DOHH2 (cell line): Measurements from ENCODE around the gene KPNA6.
"Not testable (repeated sequence)": the region's sequence is repeated elsewhere in the genome, so short reads cannot be mapped to it uniquely, and the experiment has no call there.

ENCODE experiments used
- H3F3A ChIP-seq: fragments of 200-600 bp; sonication (generic), shearing (Covaris generic); 2 replicates; pipeline ENCODE4 v1.6.0; 2016; ENCODE audit warnings: antibody characterized with exemption, mild to moderate bottlenecking; ENCODE audit not compliant: control insufficient read depth, insufficient read depth
- H3K27ac ChIP-seq: fragments of 200-600 bp; sonication (generic); 2 replicates; pipeline ENCODE4 v1.5.1; 2014; ENCODE audit warnings: low read depth, mild to moderate bottlenecking, low read length, moderate library complexity
- H3K27me3 ChIP-seq: fragments of 200-600 bp; sonication (generic); 2 replicates; pipeline ENCODE4 v1.6.1; 2014; ENCODE audit warnings: mild to moderate bottlenecking, low read length, mixed read lengths; ENCODE audit not compliant: control insufficient read depth
- H3K36me3 ChIP-seq: fragments of 200-600 bp; sonication (generic); 2 replicates; pipeline ENCODE4 v1.6.1; 2014; ENCODE audit warnings: mild to moderate bottlenecking, low read length, moderate library complexity, mixed read lengths; ENCODE audit not compliant: control insufficient read depth
- H3K4me1 ChIP-seq: fragments of 200-600 bp; sonication (generic); 2 replicates; pipeline ENCODE4 v1.6.1; 2014; ENCODE audit warnings: mild to moderate bottlenecking, low read length, mixed read lengths; ENCODE audit not compliant: control insufficient read depth
- H3K4me2 ChIP-seq: fragments of 200-600 bp; sonication (generic); 2 replicates; pipeline ENCODE4 v1.6.0; 2014; ENCODE audit warnings: mild to moderate bottlenecking, low read length, moderate library complexity
- H3K4me3 ChIP-seq: fragments of 200-600 bp; sonication (generic); 2 replicates; pipeline ENCODE4 v1.5.1; 2014; ENCODE audit warnings: mild to moderate bottlenecking, low read length, mixed read lengths
- H3K79me2 ChIP-seq: fragments of 200-600 bp; sonication (generic); 2 replicates; pipeline ENCODE4 v1.6.1; 2014; ENCODE audit warnings: mild to moderate bottlenecking, low read length, mixed read lengths; ENCODE audit not compliant: control insufficient read depth
- H3K9me2 ChIP-seq: fragments of 200-600 bp; sonication (generic); replicated peaks from 2 replicates; pipeline ENCODE4 v1.6.1; 2014; ENCODE audit warnings: mild to moderate bottlenecking, low read length, mixed read lengths; ENCODE audit not compliant: control insufficient read depth
- H3K9me3 ChIP-seq: fragments of 200-600 bp; sonication (generic); 2 replicates; pipeline ENCODE4 v1.6.1; 2014; ENCODE audit warnings: antibody characterized with exemption, low read length, mixed read lengths; ENCODE audit not compliant: control insufficient read depth, insufficient read depth
- H4K20me1 ChIP-seq: fragments of 200-600 bp; sonication (generic); 2 replicates; pipeline ENCODE4 v1.6.0; 2014; ENCODE audit warnings: low read depth, mild to moderate bottlenecking, antibody characterized with exemption, low read length, moderate library complexity; ENCODE audit not compliant: control insufficient read depth, insufficient read depth
- CTCF ChIP-seq: fragments of 200-600 bp; sonication (generic); IDR thresholded peaks from one replicate; pipeline ENCODE4 v1.5.1; 2014; ENCODE audit warnings: antibody characterized with exemption, mild to moderate bottlenecking, low read depth, low read length; ENCODE audit not compliant: poor library complexity, severe bottlenecking
- EZH2phosphoT487 ChIP-seq: fragments of 200-600 bp; sonication (generic); IDR thresholded peaks from 2 replicates; pipeline ENCODE4 v1.6.1; 2017; ENCODE audit warnings: borderline replicate concordance, mild to moderate bottlenecking, antibody characterized with exemption, low read length, moderate library complexity, mixed read lengths

Gene KPNA6

DNA sequence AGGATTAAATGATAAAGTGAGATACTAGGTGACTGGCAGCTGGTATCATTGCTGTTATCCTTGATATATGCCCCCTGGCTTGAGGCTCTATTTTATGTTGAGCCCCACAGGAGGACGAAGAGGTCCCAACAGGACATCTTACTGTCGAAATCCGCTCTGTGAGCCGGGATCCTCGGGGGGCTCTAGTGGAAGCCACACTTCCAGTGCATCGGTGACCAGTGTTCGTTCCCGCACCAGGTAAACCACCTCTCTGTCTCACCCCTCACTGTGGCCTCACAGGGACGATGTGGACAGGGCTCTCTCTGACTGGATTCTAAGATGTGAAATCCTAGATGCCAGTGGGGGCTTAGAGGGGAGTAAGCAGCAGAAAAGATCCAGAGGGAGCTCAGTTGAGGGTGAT lies 33.0 kb upstream of the KPNA6 start:
- Histone ChIP-seq H3K79me2 (peaks cover 21% of the 10 kb centered on the region), H3F3A (peaks cover 14% of the 10 kb centered on the region), H3K9me2 (no peaks in the 10 kb centered on the region), H4K20me1 (peaks cover 6% of the 10 kb centered on the region; the same call in 1 of the 2 replicates), H3K4me2 (no peak overlapping the region), H3K36me3 (peaks cover 37% of the 10 kb centered on the region), H3K9me3 (no peaks in the 10 kb centered on the region), H3K27ac (no peak overlapping the region), H3K4me3 (no peak overlapping the region), H3K4me1 (peaks cover 21% of the 10 kb centered on the region), H3K27me3 (no peaks in the 10 kb centered on the region)
- no peak for TF ChIP-seq EZH2phosphoT487

DNA sequence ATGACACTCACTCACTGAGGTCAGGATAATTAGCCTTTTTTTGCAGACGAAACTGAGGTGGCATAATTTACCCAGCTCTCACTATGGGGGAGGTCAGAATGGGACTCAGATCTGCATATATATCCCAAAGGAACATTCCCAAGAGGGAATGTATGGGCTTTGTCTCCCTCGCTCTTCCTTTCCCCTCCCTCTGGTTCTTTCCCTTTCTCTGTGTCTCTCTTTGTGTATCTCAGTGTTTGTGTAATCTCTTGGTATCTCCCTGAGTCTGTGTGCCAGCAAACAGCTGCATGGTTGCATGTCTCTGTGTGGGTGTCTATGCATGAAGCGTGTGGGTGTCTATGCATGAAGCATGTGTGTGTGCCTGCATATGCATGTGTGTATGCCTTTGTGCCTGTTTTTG lies 30.4 kb upstream of the KPNA6 start:
- no peak overlapping the region for H3K4me2 ChIP-seq
- H3K27me3 ChIP-seq = no peaks in the 10 kb centered on the region
- peaks cover 21% of the 10 kb centered on the region for H3K79me2 ChIP-seq
- no peak overlapping the region for H3K27ac ChIP-seq
- no peaks in the 10 kb centered on the region for H3K9me3 ChIP-seq
- H4K20me1 ChIP-seq = peaks cover 6% of the 10 kb centered on the region; the same call in 1 of the 2 replicates
- H3K4me3 ChIP-seq = no peak overlapping the region
- H3F3A ChIP-seq = peaks cover 17% of the 10 kb centered on the region
- H3K4me1 ChIP-seq = peaks cover 25% of the 10 kb centered on the region
- TF ChIP-seq CTCF (no peak), EZH2phosphoT487 (no peak)
- H3K36me3 ChIP-seq = peaks cover 43% of the 10 kb centered on the region
- H3K9me2 ChIP-seq = no peaks in the 10 kb centered on the region

DNA sequence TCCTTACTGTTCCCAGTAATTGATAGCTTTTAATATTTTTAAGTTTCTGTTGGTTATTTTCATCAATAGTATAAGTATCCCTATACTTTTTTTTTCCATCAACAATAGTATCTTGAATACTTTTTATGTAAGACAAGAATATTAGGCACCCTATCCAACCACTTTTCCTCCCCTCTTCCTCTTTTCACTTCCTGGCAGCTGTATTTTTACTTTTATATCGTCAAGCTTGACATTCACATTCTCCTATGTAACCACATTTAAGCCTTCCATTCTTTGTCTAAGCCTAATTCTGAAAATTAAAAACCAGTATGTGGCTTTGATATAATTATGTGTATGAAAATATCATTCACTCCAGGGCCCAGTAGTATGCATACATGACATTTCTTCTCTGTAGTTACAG lies 25.8 kb upstream of the KPNA6 start:
- Histone ChIP-seq H3K4me2 (peak overlapping the region; percentile 56), H3K79me2 (no peaks in the 10 kb centered on the region), H3K9me2 (no peaks in the 10 kb centered on the region), H3F3A (peaks cover 7% of the 10 kb centered on the region), H3K27ac (peak overlapping the region; percentile 68), H3K27me3 (no peaks in the 10 kb centered on the region), H3K4me1 (peaks cover 22% of the 10 kb centered on the region), H3K4me3 (peak overlapping the region; percentile 55), H3K36me3 (peaks cover 43% of the 10 kb centered on the region), H3K9me3 (no peaks in the 10 kb centered on the region), H4K20me1 (no peaks in the 10 kb centered on the region)
- TF ChIP-seq EZH2phosphoT487 = no peak
- TF ChIP-seq CTCF = no peak

DNA sequence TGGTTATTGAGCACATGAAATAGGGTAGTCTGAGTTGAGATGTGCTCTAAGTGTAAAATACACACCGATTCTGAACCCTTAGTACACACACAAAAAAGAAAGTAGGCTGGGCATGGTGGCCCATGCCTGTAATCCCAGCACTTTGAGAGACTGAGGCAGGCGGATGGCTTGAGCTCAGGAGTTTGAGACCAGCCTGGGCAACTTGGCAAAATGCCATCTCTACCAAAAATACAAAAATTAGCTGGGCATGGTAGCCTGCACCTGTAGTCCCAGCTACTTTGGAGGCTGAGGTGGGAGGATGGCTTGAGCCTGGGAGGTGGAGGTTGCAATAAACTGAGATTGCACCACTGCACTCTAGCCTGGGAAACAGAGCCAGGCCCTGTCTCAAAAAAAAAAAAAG lies 21.5 kb upstream of the KPNA6 start:
- H3K27me3 ChIP-seq, H3K9me2 ChIP-seq, H3K9me3 ChIP-seq, H3K79me2 ChIP-seq, H3K4me3 ChIP-seq, H3K4me2 ChIP-seq, H4K20me1 ChIP-seq, H3K27ac ChIP-seq, H3F3A ChIP-seq: not testable (repeated sequence)
- H3K36me3 ChIP-seq = peaks cover 38% of the 10 kb centered on the region
- peaks cover 18% of the 10 kb centered on the region for H3K4me1 ChIP-seq
